Hematopoietic multipotent progenitor cell (in vitro differentiated cells): ENCODE data around the gene CCR8. TPM values are rescaled to one million over a fixed set of nuclear protein-coding genes. Genes with fewer than 3 reads are reported as not detected.
"Not testable (repeated sequence)": the region's sequence is repeated elsewhere in the genome, so short reads cannot be mapped to it uniquely, and the experiment has no call there.

Experiments used
- DNase-seq, 3 donors: peaks; one replicate each; pipeline ENCODE4 v3.0.0-alpha.2; 2011 to 2015; ENCODE audit warnings: low read depth in 2 of 3, low spot score in 2 of 3
- total RNA-seq: library from RNA; depleted of rRNA; stranded (reverse); fragments of >200 nt; gene quantifications from one replicate; pipeline ENCODE4 v1.2.3, GENCODE V29; 2012

Gene CCR8
- total RNA-seq, 1 donor: not detected

DNA sequence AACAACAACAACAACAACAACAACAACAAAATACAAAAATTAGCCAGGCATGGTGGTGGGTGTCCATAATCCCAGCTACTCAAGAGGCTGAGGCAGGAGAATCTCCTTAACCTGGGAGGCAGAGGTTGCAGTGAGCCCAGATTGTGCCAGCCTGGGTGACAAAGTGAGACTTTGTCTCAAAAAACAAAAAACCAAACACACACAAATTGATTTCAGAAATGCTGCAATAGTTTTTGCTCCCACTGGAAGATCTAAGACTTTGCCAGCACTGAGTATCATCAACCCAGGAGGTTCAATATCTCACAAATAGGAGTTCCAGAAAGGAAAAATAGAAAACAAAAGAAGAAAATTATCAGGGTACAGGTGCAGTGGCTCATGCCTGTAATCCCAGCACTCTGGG lies 16.2 kb upstream of the CCR8 start:
- DNase-seq: no peak

DNA sequence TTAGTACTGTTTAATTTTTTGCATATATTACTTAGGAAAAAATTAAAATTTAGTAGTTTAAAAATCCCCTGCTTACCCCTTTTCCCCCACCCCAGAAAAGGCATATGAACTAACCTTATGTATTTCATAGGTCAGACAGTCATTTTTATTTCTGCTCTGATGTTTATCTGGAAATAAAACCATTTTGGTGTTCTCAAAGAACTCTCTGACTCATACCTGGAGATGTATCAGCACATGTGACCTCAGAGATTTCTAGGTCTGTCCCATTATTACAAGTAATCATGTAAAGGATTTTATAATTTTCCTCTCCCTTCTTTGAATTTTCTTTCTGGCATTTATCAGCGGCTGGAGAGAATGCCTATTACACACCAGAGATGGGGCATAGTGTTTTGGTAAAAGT lies 14.1 kb upstream of the CCR8 start:
- no peak for DNase-seq

DNA sequence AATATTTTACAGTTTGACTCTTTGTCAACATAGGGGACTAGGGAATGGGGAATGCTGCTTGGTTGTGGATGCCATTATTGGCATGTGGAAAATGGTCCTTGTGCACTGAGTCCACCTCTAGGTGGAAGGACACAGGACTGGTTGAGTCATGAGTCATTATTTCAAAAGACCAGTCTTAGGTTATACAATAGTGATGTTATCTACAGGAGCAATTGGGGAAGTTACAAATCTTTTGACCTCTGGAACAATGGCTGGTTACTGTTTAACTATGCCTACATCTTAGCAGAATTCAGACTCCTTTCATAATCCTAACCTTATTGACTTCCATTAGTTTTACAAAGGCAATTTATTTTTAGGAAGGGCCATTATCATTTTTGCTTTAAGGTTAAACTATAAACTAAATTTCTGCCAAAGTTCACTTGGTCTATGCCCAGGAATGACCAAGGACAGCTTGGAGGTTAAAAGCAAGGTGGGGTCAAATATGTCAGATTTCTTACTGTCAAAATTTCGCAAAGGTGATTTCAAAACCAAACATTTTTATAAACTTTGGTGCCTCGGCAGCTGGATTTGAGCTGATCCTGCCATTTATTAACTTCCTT lies 11.8 kb upstream of the CCR8 start:
- no peak for DNase-seq

DNA sequence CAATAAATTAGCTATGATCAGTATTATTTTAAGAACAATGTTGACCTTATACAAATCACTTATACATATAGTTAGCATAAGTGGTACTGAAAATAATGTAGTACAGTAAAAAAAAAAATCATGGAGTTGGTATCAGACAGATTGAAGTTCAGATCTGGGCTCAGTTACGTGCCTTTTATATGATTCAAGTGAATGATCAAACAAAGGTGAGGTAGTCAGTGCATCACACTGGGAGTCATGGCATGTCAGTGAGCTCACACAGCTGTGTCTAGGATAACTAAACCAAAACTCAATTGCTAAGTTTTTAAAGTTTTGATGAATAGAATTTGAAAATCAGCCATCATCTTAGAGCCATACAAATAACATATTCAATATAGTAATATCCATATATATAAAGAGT lies 11.2 kb upstream of the CCR8 start:
- no peak for DNase-seq

DNA sequence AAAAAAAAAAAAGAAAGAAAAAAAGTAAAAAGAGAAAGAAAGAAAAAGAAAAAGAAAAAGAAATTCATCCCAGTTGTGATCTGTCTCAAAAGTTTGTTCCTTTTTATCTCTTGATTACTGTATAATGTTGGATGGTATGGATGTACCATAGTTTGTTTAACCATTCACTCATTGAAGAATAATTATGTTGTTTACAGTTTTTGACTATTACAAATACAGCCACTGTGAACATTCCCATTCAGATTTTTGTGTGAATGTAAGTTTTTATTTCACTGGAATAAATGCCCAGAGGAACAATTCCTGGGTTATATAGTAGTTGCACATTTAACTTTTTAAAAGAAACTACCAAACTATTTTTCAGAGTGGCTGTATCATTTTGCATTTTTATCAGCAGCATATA lies 10.3 kb upstream of the CCR8 start:
- DNase-seq: no peak

DNA sequence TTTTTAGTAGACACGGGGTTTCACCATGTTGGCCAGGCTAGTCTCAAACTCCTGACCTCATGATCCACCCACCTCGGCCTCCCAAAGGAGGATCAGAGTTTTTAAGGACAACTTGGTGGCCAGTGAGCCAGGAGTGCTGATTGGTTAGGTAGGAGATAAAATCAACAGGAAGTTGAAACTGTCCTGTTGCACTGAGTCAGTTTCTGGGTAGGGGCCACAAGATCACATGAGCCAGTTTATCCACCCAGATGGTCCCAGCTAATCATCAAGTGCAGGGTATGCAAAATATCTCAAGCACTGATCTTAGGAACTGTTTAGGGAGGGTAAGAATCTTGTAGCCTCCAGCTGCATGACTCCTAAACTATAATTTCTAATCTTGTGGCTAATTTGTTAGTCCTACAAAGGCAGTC lies 7.9 kb upstream of the CCR8 start:
- DNase-seq: not testable (repeated sequence)

DNA sequence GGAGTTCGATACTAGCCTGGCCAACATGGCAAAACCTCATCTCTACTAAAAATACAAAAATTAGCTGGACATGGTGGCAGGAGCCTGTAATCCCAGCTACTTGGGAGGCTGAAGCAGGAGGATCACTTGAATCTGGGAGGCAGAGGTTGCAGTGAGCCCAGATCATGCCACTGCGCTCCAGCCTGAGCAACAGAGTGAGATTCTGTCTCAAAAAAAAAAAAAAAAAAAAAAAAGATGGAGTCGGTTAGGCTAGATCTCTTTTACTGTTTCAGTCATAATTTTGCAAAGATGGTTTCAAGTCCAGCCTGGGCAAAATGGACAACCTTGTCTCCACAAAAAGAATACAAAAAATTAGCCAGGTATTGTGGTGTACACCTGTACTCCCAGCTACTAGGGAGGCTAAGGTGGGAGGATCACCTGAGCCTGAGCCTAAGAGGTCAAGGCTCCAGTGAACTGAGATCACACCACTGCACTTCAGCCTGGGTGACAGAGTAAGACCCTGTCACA lies 7.2 kb upstream of the CCR8 start:
- DNase-seq: not testable (repeated sequence)

DNA sequence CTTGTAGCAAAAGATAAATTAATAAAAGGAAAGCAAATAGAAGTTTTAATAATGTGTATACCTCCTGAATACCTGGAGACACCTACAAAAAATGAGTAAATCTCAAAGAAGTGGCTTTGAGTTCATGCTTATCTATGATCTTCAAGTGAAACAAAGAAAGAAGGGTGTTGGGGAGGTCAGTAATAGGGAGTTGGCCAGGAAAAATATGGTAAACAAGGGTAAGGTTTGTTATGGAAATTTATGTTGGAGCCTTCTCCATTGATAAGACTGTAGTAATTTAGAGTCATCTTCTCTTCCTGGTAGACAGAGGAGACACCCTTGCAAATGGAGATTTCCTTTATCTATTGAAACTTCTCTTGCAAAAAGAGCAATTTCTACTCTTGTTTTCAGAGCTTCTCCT lies 6.6 kb upstream of the CCR8 start:
- DNase-seq: no peak

DNA sequence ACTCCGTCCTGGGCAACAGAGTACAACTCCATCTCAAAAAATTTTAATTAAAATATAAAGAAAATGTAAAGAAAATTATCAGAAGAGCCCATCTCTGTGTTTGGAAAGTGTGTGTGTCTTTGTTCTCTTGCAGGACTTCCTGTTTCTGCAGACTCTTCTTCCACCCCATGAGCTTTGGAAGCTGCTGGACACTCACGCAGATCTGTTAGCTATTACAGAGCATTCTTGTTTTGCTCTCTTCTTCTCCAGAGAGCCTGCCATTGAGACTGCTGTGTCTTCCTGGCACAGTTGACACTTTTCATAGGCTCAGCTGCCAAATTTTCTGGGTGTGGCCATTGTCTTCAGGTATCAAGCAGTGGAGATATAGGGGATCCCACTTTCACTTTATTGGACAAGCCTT lies 6.0 kb upstream of the CCR8 start:
- no peak for DNase-seq

DNA sequence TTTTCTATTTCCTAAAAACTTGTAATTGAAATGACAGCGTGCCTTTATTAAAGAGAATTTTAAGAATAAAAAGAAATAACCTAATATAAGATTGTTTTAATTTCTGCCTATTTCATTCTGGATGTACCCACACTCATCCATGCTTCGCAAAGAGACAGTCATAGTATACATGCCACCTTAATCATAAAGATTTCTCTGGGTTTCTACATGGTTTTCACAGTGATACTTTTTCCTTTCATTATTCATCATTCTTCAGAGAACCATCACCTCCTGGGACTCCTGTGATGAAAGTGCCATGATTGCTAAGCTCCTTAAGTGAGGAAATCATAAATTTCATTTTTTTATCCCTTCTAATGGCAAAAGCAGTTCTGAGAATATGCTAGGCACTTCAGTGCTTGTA lies 4.3 kb upstream of the CCR8 start:
- DNase-seq: no peak

DNA sequence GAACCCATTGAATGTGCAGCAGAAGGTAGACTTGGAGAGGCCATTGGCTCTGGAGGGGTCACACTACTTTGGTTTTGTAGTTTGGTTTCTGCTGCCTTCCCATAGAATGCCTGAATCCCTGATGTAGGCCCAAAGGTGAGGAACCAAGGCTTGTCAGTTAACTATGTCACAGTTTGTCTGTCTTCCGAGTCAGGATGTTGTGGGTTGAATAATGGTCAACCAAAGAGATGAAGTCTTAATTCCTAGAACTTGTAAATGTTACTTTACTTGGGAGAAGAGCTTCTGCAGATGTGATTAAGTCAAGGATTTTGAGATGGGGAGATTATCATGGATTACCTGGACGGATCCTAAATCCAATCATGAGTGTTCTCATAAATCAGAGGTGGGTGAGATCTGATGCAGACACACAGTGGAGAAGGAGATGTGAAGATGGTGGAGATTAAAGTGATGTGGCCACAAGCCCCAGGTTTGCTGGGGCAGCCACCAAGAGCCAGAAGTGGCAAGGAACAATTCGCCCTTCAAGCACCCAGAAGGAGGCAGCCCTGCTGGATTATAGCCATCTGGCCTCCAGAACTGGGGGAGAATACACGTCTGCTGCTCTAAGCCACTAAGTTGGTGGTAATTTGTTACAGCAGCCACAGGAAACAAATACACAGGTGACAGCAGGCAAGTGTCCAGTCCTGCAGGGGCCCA lies 2.3 kb upstream of the CCR8 start:
- no peak for DNase-seq

DNA sequence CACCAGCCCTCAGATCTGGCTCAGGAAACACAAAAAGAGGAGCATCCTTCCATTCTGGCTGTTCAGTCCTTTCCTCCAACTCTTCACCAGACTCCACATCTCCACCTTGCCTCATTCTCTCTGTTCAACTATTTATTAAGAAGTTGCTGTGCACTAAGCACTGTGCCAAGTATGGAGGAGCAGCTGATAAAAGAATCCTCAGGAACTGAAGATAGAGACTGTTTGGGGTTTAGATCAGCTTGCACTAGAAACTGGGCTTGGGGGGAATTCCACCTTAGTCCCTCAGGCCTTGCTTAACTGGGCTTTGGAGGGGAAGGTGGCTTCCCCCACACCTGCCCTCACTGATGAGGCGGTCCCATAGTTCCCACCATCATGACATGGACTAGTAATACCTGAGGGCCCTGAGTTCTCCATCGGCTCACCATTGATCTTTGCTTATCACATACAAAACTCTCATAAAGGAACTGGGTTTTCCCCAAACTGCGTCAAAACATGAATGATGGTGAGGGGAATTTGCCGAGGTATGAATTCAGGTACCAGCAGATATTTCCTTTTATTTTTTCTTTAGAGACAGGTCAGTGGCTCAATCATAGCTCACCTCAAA lies 1.7 kb upstream of the CCR8 start:
- no peak for DNase-seq

DNA sequence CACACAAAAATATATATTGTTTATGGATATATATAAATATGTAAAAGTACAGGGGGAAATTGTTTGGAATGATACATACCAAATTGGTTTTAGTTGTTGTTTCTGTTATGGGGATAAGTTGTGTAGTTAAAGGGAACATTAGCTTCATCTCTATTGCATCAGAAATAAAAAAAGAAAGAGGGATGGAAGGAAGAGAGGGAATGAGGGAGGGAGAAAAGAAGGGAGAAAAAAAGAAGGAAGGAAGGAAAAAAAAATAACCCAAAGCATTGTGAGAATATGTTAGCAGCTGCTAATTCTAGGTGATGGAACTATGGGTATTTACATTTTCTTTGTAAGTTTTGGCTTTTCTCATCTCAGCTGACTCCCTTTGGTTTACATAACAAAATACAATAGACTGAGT lies 1.3 kb downstream of the CCR8 start:
- no peak for DNase-seq

DNA sequence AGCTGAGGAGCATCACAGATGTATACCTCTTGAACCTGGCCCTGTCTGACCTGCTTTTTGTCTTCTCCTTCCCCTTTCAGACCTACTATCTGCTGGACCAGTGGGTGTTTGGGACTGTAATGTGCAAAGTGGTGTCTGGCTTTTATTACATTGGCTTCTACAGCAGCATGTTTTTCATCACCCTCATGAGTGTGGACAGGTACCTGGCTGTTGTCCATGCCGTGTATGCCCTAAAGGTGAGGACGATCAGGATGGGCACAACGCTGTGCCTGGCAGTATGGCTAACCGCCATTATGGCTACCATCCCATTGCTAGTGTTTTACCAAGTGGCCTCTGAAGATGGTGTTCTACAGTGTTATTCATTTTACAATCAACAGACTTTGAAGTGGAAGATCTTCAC lies 3.0 kb downstream of the CCR8 start:
- no peak for DNase-seq

DNA sequence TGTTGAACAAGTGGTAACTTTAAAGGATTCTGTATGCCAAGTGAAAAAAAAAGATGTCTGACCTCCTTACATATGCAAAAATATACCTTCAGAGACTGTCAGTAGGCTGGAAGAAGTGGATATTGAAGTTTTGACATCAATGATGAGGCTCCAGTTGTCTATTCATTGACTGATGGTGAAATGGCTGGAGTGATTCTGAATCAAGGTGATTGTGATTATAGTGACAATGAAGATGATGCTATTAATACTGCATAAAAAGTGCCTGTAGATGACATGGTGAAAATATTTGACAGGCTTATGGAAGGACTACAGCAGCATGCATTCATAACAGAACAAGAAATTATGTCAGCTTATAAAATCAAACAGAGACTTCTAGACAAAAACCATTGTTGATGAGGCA lies 4.1 kb downstream of the CCR8 start:
- DNase-seq: no peak

DNA sequence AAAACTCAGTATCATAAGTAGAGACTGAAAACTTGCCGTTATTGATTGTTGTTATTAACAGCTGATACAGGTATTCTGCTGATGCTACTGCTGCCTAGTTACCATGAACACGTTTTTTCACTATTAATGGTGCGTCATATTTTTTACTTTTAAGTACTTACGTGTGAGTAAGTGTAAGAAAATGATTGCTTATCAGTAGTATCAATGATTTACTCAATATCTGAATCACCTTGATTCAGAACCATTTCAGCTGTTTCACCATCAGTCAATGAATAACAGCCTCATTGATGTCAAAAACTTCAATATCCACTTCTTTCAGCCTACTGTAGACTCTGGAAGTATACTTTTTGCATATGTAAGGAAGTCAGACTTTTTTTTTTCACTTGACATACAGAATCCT lies 4.7 kb downstream of the CCR8 start:
- no peak for DNase-seq

DNA sequence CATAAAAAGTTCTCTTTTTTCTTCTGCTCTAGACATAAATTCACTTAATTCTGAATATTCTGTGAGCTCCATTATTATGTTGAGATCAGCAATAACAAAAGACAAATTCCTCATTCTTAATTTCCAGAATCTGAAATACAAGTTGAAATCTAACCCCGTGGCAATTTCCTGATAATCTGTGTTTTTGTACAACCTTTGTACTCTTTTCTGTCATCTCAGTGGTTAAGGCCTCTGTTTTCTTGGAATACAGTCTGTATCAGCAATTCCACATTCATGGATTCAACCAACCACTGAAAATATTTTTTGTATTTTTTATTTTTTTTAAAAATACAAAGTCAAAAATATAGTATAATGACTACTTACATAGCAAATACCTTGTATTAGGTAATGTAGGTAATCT lies 8.7 kb downstream of the CCR8 start:
- no peak for DNase-seq

DNA sequence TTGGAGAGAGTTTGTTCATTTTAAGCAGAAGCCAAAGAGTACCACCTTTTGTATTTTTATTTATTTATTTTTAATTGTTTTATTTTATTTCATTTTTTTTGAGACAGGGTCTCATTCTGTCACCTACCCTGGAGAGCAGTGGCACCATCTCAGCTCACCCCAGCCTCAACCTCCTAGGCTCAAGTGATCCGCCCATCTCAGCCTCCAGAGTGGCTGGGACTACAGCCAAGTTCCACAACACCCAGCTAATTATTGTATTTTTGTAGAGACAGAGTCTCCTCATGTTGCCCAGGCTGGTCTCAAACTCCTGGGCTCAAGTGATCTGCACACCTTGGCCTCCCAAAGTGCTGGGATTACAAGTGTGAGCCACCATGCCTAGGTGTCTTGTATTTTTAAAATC lies 9.6 kb downstream of the CCR8 start:
- no peak for DNase-seq

DNA sequence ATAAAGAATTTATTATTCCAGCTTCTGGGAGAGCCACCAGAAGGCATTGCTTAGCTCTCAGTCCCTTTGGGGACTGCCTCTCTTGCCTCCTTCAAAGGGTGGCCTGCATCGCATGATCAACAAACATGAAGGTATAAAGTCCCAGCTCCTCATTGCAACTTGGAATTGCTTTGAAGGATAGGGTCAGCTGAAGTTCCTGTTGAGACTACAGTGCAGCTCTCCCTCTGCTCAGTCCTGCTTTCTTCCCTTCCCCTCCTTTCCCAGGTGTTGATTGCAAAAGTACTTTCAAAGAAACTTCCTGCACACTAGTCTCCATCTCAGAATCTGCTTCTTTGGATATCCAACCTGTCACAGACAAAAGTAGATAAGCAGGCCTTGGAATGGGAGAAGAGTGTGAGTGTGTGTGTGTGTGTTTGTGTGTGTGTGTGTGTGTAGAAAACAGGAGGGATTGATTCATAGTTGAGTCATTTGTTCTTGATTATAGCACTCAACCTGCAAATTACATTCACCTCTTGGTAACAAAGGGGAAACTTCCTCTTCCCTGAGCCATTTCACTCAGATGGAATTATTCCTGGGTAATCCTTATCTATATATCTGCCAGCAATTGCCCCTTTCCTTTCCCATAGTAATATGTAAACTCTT lies 13.7 kb downstream of the CCR8 start:
- DNase-seq: no peak

DNA sequence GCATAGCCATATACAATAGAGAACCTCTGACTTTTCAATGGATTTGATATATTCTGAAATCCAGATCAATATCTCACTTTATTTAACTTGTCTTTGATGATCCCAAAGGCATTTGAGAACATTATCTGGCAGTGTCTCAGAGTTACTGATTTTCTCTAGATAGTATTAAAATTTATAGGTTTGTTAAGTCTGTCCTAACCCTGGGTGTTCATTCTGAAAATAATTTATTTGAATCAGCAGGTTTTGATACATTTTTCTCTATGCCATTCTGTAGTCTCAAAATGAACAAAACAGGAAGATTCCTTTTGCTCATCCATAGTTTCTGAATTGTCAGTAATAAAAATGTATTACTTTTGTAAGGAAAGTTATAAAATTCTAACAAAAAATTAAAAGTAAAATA lies 14.3 kb downstream of the CCR8 start:
- DNase-seq: no peak

DNA sequence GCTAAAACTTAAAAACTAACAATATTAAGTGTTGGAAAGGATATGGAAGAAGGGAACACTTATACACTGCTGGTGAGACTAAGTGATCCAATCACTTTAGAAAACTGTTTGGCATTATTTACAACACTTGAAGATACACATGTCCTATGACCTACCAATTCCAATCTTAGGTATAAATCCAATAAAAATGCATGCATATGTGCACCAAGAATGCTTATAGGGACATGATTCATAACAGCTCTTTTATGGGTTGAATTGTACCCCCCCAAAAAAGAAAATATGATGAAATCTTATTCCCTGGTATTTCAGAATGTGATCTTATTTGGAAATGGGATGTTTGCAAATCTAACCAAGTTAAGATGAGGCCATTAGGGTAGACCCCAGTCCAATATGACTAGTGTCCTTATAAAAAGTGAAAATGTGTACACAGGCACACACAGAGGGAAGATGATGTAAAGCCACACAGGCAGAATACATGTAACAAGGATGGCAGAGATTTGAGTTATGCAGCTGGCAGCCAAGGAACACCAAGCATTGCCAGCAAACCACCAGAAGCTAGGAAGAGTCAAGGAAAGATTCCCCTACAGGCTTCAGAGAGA lies 15.3 kb downstream of the CCR8 start:
- DNase-seq: no peak
